Lung microvascular endothelial cell (primary cell): ENCODE data around the gene VIL1. TPM values are rescaled to one million over a fixed set of nuclear protein-coding genes. Genes with fewer than 3 reads are reported as not detected.

Experiments
- DNase-seq, 2 donors: peaks; one replicate each; pipeline versions ENCODE4 v3.0.0 to v3.0.0-alpha.2; 2010; ENCODE audit warnings: low read depth in 2 of 2
- total RNA-seq: library from RNA; depleted of rRNA; stranded (reverse); fragments of >200 nt; gene quantifications from 2 replicates; pipeline ENCODE4 v1.2.1, GENCODE V29; 2014

VIL1 gene
- total RNA-seq, 1 donor from 2014 or later: not detected

GRCh38 chr2:218405086-218405745, 13.7 kb upstream of the VIL1 start:
- DNase-seq: no peak

GRCh38 chr2:218405746-218406208, 13.1 kb upstream of the VIL1 start:
- peak in 1 of 2 donors; percentile 33 for DNase-seq

- peak; percentile 94 to 95 for DNase-seq
Measured at GRCh38 chr2:218406209-218406948, 12.5 kb upstream of the VIL1 start.

GRCh38 chr2:218406949-218407618, 11.8 kb upstream of the VIL1 start:
- peak; percentile 21 to 36 for DNase-seq

DNA sequence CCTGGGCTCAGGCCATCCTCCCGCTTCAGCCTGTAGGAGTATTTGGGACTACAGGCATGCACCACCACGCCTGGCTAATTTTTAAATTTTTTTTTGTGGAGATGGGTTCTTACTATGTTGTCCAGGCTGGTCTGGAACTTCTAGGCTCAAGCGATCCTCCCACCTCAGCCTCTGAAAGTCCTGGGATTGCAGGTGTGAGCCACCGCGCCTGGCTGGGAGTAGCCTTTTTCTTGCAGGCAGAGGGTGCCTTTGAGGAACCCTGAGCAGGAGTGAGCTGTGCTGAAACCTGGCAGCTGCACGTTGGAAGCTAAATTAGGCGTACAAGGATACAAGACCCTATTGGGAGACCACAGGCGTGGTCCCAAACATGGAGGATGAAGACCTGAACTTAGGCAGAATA, 11.2 kb upstream of the VIL1 start:
- no peak for DNase-seq

DNA sequence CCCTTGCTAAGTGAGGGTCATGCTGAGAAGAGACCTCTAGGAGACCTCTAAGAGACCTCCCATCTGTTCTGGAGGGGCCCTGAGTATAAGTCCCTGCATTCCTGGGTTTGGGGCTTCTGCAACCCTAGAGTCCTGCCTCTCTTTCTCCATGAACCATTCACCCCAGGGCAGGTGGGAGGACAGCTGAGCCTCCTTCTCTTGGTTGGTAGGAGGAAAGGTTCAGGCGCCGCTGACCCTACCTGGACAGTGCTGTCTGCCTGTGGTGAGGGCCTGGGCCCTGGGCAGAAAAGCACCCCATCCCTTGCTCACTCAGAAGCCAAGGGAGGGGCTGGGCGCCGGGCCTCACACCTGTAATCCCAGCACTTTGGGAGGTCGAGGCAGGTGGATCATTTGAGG, 604 bp upstream of the VIL1 start:
- no peak for DNase-seq

- no peak for DNase-seq
Measured at GRCh38 chr2:218419630-218420216, 800 bp downstream of the VIL1 start.

DNA sequence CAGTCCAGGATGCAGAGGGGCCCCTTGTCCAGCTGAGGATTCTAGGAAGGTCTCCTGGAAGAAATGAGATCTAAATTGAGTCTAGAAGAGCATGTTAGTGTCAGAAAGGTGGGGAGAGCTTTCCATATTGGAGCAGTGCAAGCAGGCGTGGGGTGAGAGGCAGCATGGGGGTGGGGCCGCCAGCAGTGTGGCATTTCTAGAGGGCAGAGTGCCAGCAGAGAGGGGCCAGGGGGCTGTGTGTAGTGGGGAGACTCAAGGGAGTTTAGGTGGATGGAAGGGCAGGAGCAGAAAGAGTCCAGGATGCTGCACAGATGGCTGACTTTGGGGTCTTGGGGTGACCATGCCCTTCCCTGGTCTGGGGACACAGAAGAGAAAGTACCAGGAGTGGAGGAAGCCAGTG, 2.1 kb downstream of the VIL1 start:
- no peak for DNase-seq

DNA sequence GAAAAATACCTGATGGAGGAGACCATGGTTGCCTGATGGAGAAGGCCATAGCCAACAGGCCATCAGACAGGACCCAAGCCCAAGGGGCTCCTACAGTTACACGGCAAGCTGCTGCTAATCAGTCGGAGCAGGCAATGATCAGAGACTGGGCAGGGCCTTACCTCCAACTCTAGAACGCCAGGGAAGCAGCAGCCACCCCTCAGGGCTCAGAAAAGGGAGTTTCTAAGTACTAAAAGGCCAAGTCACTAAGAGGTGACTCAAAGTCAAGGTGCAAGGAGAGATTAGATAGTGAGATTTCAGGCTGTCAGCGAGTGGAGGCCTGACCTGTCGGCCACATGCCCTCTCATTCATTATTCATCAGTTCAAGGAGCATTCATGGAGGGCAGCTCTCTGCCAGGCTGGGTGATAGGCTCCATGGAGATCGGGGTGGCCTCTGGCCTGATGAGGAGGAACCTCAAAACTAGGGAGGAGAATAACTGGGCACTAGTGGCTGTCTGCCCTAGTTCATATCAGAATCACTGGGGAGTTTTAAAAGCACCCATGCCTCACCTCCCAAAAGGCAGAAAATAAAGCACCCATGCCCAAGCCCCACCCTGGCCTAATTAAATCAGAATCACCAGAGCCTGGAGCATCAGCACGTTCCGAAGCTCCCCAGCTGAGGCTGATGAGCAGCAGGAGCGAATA, 3.6 kb downstream of the VIL1 start:
- DNase-seq: no peak

DNA sequence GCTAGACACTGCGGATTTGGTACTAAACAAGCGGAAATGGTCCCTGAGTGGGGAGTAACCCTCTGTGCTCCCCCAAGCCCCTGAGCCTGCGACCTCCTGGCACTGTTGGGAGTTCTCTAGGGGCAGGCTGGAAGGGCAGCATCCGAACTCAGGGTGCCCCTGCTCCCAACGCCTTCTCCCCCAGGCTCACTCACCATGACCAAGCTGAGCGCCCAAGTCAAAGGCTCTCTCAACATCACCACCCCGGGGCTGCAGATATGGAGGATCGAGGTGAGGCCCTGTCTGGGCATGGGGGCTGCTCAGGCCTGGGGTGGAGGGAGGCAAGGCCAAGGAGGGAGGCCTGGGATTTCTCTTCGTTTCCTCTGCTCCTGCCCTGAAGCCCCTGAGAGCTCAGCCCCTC, 4.7 kb downstream of the VIL1 start:
- DNase-seq: no peak

DNA sequence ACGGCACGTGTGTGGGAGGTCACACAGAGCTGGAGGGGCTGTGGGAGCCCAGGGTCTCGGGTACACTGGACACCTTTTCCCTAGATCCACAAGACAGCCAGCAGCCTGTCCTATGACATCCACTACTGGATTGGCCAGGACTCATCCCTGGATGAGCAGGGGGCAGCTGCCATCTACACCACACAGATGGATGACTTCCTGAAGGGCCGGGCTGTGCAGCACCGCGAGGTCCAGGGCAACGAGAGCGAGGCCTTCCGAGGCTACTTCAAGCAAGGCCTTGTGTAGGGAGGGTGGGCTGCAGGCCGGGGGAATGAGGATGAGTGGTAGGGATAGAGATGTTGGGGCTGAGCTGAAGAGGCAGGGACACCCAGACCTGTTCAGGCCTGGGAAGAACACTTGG, 6.6 kb downstream of the VIL1 start:
- DNase-seq: no peak

DNA sequence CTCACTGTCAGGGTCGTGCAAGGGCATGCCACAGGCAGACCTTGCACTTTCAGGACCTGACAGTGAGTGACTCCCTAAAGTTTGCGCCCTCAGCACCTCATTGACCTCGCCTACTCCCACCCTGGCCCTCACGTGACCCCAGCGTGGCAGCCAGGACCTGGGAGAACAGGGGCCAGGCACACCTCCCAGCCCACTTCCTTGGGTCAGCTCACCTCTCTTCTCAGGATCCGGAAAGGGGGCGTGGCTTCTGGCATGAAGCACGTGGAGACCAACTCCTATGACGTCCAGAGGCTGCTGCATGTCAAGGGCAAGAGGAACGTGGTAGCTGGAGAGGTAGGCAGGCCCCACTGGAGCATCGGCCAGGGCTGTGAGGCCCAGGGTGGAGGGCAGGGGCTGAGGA, 8.8 kb downstream of the VIL1 start:
- DNase-seq: no peak

DNA sequence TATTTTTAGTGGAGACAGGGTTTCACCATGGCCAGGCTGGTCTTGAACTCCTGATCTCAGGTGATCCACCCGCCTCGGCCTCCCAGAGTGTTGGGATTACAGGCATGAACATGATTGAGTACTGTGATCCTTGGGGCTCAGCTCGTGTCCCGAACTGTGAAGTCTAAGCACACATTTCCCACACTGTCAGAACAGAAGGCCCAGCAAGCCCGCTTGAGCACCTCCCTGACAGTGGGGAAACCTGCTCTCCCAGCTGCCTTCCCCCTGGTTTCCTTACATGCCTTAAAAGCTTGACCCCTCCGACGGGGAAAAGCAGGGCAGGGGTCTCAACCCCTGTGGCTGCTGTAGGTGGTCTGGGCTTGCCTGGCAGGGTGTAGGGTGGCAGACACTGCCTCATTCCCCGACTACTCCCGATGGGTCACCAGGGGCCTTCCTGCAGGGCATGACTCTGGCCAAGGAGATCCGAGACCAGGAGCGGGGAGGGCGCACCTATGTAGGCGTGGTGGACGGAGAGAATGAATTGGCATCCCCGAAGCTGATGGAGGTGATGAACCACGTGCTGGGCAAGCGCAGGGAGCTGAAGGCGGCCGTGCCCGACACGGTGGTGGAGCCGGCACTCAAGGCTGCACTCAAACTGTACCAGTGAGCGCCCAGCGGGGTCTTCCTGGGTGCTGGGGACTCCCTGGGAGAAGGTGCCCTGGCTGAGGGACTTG, 10.1 kb downstream of the VIL1 start:
- DNase-seq: no peak

DNA sequence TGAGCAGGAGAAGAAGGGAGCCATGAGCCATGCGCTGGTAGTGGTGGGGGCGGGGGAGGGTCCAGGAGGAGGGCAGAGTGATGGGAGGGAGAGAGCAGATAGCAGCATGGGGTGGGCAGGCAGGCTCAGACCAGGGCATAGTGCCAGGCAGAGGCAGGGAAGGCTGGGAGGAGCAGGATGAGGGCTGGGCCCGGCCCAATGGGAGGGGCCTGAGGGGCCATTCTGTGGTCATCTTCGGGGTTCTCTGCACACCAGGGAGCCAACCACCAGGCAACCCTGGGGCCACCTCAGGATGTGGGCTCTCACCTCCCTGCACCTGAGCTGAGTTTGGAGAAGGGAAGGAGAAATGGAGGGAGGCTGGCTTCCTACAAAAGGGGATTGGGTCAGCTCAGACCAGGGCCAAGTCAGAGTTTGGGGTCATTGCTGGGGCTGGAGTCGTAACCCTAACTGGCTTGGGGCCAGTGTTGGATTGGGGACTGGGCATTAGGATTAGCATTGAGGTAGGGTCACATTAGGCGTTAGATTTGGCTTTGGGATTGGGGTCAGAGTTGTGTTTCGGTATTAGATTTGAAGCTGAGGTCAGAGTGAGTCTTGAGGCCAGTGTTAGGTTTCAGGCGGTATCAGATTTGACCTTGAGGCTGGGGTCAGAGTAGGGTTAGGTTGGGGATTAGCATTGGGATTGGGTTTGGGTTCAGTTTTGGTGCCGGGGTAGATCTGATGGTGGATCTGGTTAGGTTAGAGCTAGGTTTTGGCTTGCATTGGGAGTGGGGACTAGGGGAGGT, 11.2 kb downstream of the VIL1 start:
- no peak for DNase-seq

- no peak for DNase-seq
Measured at GRCh38 chr2:218430721-218431120, 11.8 kb downstream of the VIL1 start.

- no peak for DNase-seq
Measured at GRCh38 chr2:218431878-218432277, 13.0 kb downstream of the VIL1 start.

GRCh38 chr2:218432676-218433365, 13.9 kb downstream of the VIL1 start:
- no peak for DNase-seq

- no peak for DNase-seq
Measured at GRCh38 chr2:218434456-218434855, 15.5 kb downstream of the VIL1 start.
